ENCODE results near the gene GATB.

Gene GATB

DNA sequence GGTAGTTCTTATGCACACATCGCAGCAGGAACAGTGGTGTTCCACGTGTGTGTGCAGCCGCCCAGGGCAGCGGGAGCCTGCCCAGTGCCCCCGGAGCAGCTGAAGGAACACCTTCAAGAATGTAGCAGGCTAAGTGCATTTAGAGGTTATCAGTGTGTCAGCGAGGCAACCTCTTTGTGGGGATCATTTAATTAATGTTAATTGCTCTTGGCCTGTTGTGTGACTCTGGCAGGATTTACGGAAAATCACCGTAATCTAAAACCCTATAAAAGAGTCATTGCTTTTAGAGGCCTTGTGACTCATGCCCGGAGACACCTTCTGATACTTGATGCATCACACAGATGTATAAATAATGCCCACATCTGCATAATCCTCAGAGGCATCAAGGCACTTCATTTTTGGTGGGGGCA is 47.3 kb upstream of the GATB start:
- Histone ChIP-seq H3K27ac (ENCODE audit: extremely low read depth, low read depth, low read length) (no peak overlapping the region), H3K4me1 (ENCODE audit: control insufficient read depth, insufficient read depth, low read length) (peaks cover 13% of the 10 kb centered on the region), H3K36me3 (ENCODE audit: control insufficient read depth in 2 of 2, insufficient read depth in 1 of 2, low read length in 2 of 2) (no peaks in the 10 kb centered on the region), H3K4me3 (ENCODE audit: low read depth, low read length) (no peak overlapping the region), H3K9me3 (ENCODE audit: control insufficient read depth, insufficient read depth, low read depth, low read length) (no peaks in the 10 kb centered on the region)
- ChIA-PET POLR2A (interaction anchor here (0.6 kb wide), 1 partner anchor 451 kb away, joined by 3 read pairs; no protein-coding TSS in a partner anchor), CTCF (no interaction called here)
- TF ChIP-seq ZEB2 (tag by site-specific recombination; IDR thresholded peaks at IDR 0.05) (peak; percentile 84), ZNF654 (tag by site-specific recombination; IDR thresholded peaks at IDR 0.05; ENCODE audit: low read depth) (no peak), ZNF335 (tag by site-specific recombination; conservative IDR thresholded peaks at IDR 0.05) (no peak), ZNF629 (tag by site-specific recombination; IDR thresholded peaks at IDR 0.05) (peak; percentile 79), KLF1 (tag by site-specific recombination; IDR thresholded peaks at IDR 0.05) (peak; percentile 50; the same call in 1 of the 2 replicates), BCL11A (tag by site-specific recombination; IDR thresholded peaks at IDR 0.05; ENCODE audit: low read depth) (peak; percentile 74; the same call in 1 of the 2 replicates), ZNF623 (tag by site-specific recombination; IDR thresholded peaks at IDR 0.05) (no peak), ZNF19 (tag by site-specific recombination; IDR thresholded peaks at IDR 0.05; ENCODE audit: low read depth) (no peak), IKZF3 (tag by site-specific recombination; IDR thresholded peaks at IDR 0.05) (peak; percentile 71), TSHZ1 (tag by site-specific recombination; IDR thresholded peaks at IDR 0.05; ENCODE audit: borderline replicate concordance) (peak; percentile 84), ZNF23 (tag by site-specific recombination; IDR thresholded peaks at IDR 0.05; ENCODE audit: borderline replicate concordance) (no peak), GLIS2 (tag by site-specific recombination; IDR thresholded peaks at IDR 0.05) (peak; percentile 64), ZNF133 (tag by site-specific recombination; IDR thresholded peaks at IDR 0.05) (no peak), PRDM4 (tag by site-specific recombination; IDR thresholded peaks at IDR 0.05) (peak; percentile 81), SCRT1 (tag by site-specific recombination; IDR thresholded peaks at IDR 0.05; ENCODE audit: borderline replicate concordance) (peak; percentile 75; the same call in 1 of the 2 replicates), ZNF426 (tag by site-specific recombination; IDR thresholded peaks at IDR 0.05) (no peak), ZNF423 (tag by site-specific recombination; IDR thresholded peaks at IDR 0.05) (no peak), ZNF202 (tag by site-specific recombination; IDR thresholded peaks at IDR 0.05; ENCODE audit: borderline replicate concordance) (no peak), ZNF513 (tag by site-specific recombination; IDR thresholded peaks at IDR 0.05) (no peak), ZNF600 (tag by site-specific recombination; IDR thresholded peaks at IDR 0.05) (0 out of 2 replicates have a peak, but pooled peaks have one; percentile 13)
- TF ChIP-seq, protein P1, sequence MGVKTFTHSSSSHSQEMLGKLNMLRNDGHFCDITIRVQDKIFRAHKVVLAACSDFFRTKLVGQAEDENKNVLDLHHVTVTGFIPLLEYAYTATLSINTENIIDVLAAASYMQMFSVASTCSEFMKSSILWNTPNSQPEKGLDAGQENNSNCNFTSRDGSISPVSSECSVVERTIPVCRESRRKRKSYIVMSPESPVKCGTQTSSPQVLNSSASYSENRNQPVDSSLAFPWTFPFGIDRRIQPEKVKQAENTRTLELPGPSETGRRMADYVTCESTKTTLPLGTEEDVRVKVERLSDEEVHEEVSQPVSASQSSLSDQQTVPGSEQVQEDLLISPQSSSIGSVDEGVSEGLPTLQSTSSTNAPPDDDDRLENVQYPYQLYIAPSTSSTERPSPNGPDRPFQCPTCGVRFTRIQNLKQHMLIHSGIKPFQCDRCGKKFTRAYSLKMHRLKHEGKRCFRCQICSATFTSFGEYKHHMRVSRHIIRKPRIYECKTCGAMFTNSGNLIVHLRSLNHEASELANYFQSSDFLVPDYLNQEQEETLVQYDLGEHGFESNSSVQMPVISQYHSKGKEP (tag by site-specific recombination; IDR thresholded peaks at IDR 0.05), result 0 out of 2 replicates have a peak, but pooled peaks have one; percentile 63
- TF ChIP-seq, protein P2, sequence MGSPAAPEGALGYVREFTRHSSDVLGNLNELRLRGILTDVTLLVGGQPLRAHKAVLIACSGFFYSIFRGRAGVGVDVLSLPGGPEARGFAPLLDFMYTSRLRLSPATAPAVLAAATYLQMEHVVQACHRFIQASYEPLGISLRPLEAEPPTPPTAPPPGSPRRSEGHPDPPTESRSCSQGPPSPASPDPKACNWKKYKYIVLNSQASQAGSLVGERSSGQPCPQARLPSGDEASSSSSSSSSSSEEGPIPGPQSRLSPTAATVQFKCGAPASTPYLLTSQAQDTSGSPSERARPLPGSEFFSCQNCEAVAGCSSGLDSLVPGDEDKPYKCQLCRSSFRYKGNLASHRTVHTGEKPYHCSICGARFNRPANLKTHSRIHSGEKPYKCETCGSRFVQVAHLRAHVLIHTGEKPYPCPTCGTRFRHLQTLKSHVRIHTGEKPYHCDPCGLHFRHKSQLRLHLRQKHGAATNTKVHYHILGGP (tag by site-specific recombination; IDR thresholded peaks at IDR 0.05), result 0 out of 2 replicates have a peak, but pooled peaks have one; percentile 9
- TF ChIP-seq, protein P3, sequence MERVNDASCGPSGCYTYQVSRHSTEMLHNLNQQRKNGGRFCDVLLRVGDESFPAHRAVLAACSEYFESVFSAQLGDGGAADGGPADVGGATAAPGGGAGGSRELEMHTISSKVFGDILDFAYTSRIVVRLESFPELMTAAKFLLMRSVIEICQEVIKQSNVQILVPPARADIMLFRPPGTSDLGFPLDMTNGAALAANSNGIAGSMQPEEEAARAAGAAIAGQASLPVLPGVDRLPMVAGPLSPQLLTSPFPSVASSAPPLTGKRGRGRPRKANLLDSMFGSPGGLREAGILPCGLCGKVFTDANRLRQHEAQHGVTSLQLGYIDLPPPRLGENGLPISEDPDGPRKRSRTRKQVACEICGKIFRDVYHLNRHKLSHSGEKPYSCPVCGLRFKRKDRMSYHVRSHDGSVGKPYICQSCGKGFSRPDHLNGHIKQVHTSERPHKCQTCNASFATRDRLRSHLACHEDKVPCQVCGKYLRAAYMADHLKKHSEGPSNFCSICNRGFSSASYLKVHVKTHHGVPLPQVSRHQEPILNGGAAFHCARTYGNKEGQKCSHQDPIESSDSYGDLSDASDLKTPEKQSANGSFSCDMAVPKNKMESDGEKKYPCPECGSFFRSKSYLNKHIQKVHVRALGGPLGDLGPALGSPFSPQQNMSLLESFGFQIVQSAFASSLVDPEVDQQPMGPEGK (tag by site-specific recombination; IDR thresholded peaks at IDR 0.05), result peak; percentile 60; the same call in 1 of the 2 replicates
- TF ChIP-seq, protein P4, sequence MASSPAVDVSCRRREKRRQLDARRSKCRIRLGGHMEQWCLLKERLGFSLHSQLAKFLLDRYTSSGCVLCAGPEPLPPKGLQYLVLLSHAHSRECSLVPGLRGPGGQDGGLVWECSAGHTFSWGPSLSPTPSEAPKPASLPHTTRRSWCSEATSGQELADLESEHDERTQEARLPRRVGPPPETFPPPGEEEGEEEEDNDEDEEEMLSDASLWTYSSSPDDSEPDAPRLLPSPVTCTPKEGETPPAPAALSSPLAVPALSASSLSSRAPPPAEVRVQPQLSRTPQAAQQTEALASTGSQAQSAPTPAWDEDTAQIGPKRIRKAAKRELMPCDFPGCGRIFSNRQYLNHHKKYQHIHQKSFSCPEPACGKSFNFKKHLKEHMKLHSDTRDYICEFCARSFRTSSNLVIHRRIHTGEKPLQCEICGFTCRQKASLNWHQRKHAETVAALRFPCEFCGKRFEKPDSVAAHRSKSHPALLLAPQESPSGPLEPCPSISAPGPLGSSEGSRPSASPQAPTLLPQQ (tag by site-specific recombination; IDR thresholded peaks at IDR 0.05), result 0 out of 2 replicates have a peak, but pooled peaks have one; percentile 41

All from HEK293 (cell line).